Measurements from ENCODE around the gene TICRR.

TICRR gene

GRCh38 chr15:89625716-89626115 lies 50.4 kb downstream of the TICRR start:
- H3K36me3 ChIP-seq (ENCODE audit: insufficient read depth, low read length) = peaks cover 94% of the 10 kb centered on the region
- no peaks in the 10 kb centered on the region for H3K4me1 ChIP-seq (ENCODE audit: insufficient read depth, low read length)
- H3K9me3 ChIP-seq (ENCODE audit: low read length) = no peaks in the 10 kb centered on the region
- H2AFZ ChIP-seq (ENCODE audit: low read depth, low read length) = no peak overlapping the region
- no peaks in the 10 kb centered on the region for H3K27me3 ChIP-seq (ENCODE audit: insufficient read depth, low read length)
- no peak overlapping the region for H3K4me3 ChIP-seq (ENCODE audit: low read length)

- no peak overlapping the region for H2AFZ ChIP-seq (ENCODE audit: low read depth, low read length)
- no peaks in the 10 kb centered on the region for H3K27me3 ChIP-seq (ENCODE audit: insufficient read depth, low read length)
- no peak overlapping the region for H3K4me3 ChIP-seq (ENCODE audit: low read length)
- H3K36me3 ChIP-seq (ENCODE audit: insufficient read depth, low read length) = peaks cover 98% of the 10 kb centered on the region
- H3K9me3 ChIP-seq (ENCODE audit: low read length) = peaks cover under 1% of the 10 kb centered on the region
- H3K4me1 ChIP-seq (ENCODE audit: insufficient read depth, low read length) = no peaks in the 10 kb centered on the region
Observed at GRCh38 chr15:89627256-89627970, 52.1 kb downstream of the TICRR start.

- no peak overlapping the region for H3K4me3 ChIP-seq (ENCODE audit: low read length)
- H3K27me3 ChIP-seq (ENCODE audit: insufficient read depth, low read length) = no peaks in the 10 kb centered on the region
- no peak overlapping the region for H2AFZ ChIP-seq (ENCODE audit: low read depth, low read length)
- peaks cover 3% of the 10 kb centered on the region for H3K9me3 ChIP-seq (ENCODE audit: low read length)
- no peaks in the 10 kb centered on the region for H3K4me1 ChIP-seq (ENCODE audit: insufficient read depth, low read length)
- H3K36me3 ChIP-seq (ENCODE audit: insufficient read depth, low read length) = peaks cover 97% of the 10 kb centered on the region
Observed at GRCh38 chr15:89628301-89628700, 53.0 kb downstream of the TICRR start.

- peaks cover 94% of the 10 kb centered on the region for H3K36me3 ChIP-seq (ENCODE audit: insufficient read depth, low read length)
- H3K4me1 ChIP-seq (ENCODE audit: insufficient read depth, low read length) = no peaks in the 10 kb centered on the region
- no peaks in the 10 kb centered on the region for H3K27me3 ChIP-seq (ENCODE audit: insufficient read depth, low read length)
- no peak overlapping the region for H3K4me3 ChIP-seq (ENCODE audit: low read length)
- peaks cover 5% of the 10 kb centered on the region for H3K9me3 ChIP-seq (ENCODE audit: low read length)
- H2AFZ ChIP-seq (ENCODE audit: low read depth, low read length) = no peak overlapping the region
Observed at GRCh38 chr15:89628806-89629715, 53.8 kb downstream of the TICRR start.

GRCh38 chr15:89629829-89630228 lies 54.6 kb downstream of the TICRR start:
- H2AFZ ChIP-seq (ENCODE audit: low read depth, low read length) = no peak overlapping the region
- peaks cover 5% of the 10 kb centered on the region for H3K9me3 ChIP-seq (ENCODE audit: low read length)
- H3K4me3 ChIP-seq (ENCODE audit: low read length) = no peak overlapping the region
- no peaks in the 10 kb centered on the region for H3K27me3 ChIP-seq (ENCODE audit: insufficient read depth, low read length)
- H3K36me3 ChIP-seq (ENCODE audit: insufficient read depth, low read length) = peaks cover 86% of the 10 kb centered on the region
- H3K4me1 ChIP-seq (ENCODE audit: insufficient read depth, low read length) = no peaks in the 10 kb centered on the region

GRCh38 chr15:89630260-89630659 lies 55.0 kb downstream of the TICRR start:
- Histone ChIP-seq H3K9me3 (ENCODE audit: low read length) (peaks cover 5% of the 10 kb centered on the region), H3K4me1 (ENCODE audit: insufficient read depth, low read length) (no peaks in the 10 kb centered on the region), H3K4me3 (ENCODE audit: low read length) (no peak overlapping the region), H3K27me3 (ENCODE audit: insufficient read depth, low read length) (no peaks in the 10 kb centered on the region), H3K36me3 (ENCODE audit: insufficient read depth, low read length) (peaks cover 82% of the 10 kb centered on the region), H2AFZ (ENCODE audit: low read depth, low read length) (no peak overlapping the region)

- Histone ChIP-seq H2AFZ (ENCODE audit: low read depth, low read length) (no peak overlapping the region), H3K27me3 (ENCODE audit: insufficient read depth, low read length) (no peaks in the 10 kb centered on the region), H3K9me3 (ENCODE audit: low read length) (peaks cover 5% of the 10 kb centered on the region), H3K36me3 (ENCODE audit: insufficient read depth, low read length) (peaks cover 72% of the 10 kb centered on the region), H3K4me1 (ENCODE audit: insufficient read depth, low read length) (no peaks in the 10 kb centered on the region), H3K4me3 (ENCODE audit: low read length) (no peak overlapping the region)
Observed at GRCh38 chr15:89630974-89631901, 56.0 kb downstream of the TICRR start.

GRCh38 chr15:89631902-89632264 lies 56.6 kb downstream of the TICRR start:
- no peaks in the 10 kb centered on the region for H3K27me3 ChIP-seq (ENCODE audit: insufficient read depth, low read length)
- H3K36me3 ChIP-seq (ENCODE audit: insufficient read depth, low read length) = peaks cover 66% of the 10 kb centered on the region
- H3K4me1 ChIP-seq (ENCODE audit: insufficient read depth, low read length) = no peaks in the 10 kb centered on the region
- H2AFZ ChIP-seq (ENCODE audit: low read depth, low read length) = no peak overlapping the region
- peaks cover 5% of the 10 kb centered on the region for H3K9me3 ChIP-seq (ENCODE audit: low read length)
- no peak overlapping the region for H3K4me3 ChIP-seq (ENCODE audit: low read length)

GRCh38 chr15:89632563-89633430 lies 57.5 kb downstream of the TICRR start:
- H3K4me3 ChIP-seq (ENCODE audit: low read length) = no peak overlapping the region
- H3K27me3 ChIP-seq (ENCODE audit: insufficient read depth, low read length) = no peaks in the 10 kb centered on the region
- peaks cover 5% of the 10 kb centered on the region for H3K9me3 ChIP-seq (ENCODE audit: low read length)
- H3K4me1 ChIP-seq (ENCODE audit: insufficient read depth, low read length) = no peaks in the 10 kb centered on the region
- no peak overlapping the region for H2AFZ ChIP-seq (ENCODE audit: low read depth, low read length)
- H3K36me3 ChIP-seq (ENCODE audit: insufficient read depth, low read length) = peaks cover 56% of the 10 kb centered on the region

- peaks cover 5% of the 10 kb centered on the region for H3K9me3 ChIP-seq (ENCODE audit: low read length)
- peaks cover 49% of the 10 kb centered on the region for H3K36me3 ChIP-seq (ENCODE audit: insufficient read depth, low read length)
- H2AFZ ChIP-seq (ENCODE audit: low read depth, low read length) = no peak overlapping the region
- no peak overlapping the region for H3K4me3 ChIP-seq (ENCODE audit: low read length)
- no peaks in the 10 kb centered on the region for H3K4me1 ChIP-seq (ENCODE audit: insufficient read depth, low read length)
- H3K27me3 ChIP-seq (ENCODE audit: insufficient read depth, low read length) = no peaks in the 10 kb centered on the region
Observed at GRCh38 chr15:89633585-89633984, 58.3 kb downstream of the TICRR start.

GRCh38 chr15:89640245-89640644 lies 65.0 kb downstream of the TICRR start:
- H3K9me3 ChIP-seq (ENCODE audit: low read length) = no peaks in the 10 kb centered on the region
- no peak overlapping the region for H2AFZ ChIP-seq (ENCODE audit: low read depth, low read length)
- no peaks in the 10 kb centered on the region for H3K27me3 ChIP-seq (ENCODE audit: insufficient read depth, low read length)
- H3K36me3 ChIP-seq (ENCODE audit: insufficient read depth, low read length) = peaks cover 28% of the 10 kb centered on the region
- H3K4me3 ChIP-seq (ENCODE audit: low read length) = no peak overlapping the region
- no peaks in the 10 kb centered on the region for H3K4me1 ChIP-seq (ENCODE audit: insufficient read depth, low read length)

GRCh38 chr15:89641053-89641452 lies 65.8 kb downstream of the TICRR start:
- H2AFZ ChIP-seq (ENCODE audit: low read depth, low read length) = no peak overlapping the region
- H3K4me1 ChIP-seq (ENCODE audit: insufficient read depth, low read length) = no peaks in the 10 kb centered on the region
- H3K9me3 ChIP-seq (ENCODE audit: low read length) = no peaks in the 10 kb centered on the region
- H3K4me3 ChIP-seq (ENCODE audit: low read length) = no peak overlapping the region
- H3K27me3 ChIP-seq (ENCODE audit: insufficient read depth, low read length) = no peaks in the 10 kb centered on the region
- peaks cover 34% of the 10 kb centered on the region for H3K36me3 ChIP-seq (ENCODE audit: insufficient read depth, low read length)
